Chondrocyte (in vitro differentiated cells): ENCODE measurements around the gene ATP9A. TPM values are rescaled to one million over a fixed set of nuclear protein-coding genes. Genes with fewer than 3 reads are reported as not detected.

Source experiments
- DNase-seq: peaks from one replicate; pipeline ENCODE4 v3.0.0; 2021; ENCODE audit warnings: mixed read lengths, low spot score
- H3K27ac Mint-ChIP-seq: one replicate; pipeline ENCODE4 v1.8.0; 2021; ENCODE audit warnings: mild to moderate bottlenecking, moderate library complexity, mixed read lengths; ENCODE audit not compliant: unreplicated experiment
- H3K27me3 Mint-ChIP-seq: 2 replicates; pipeline ENCODE4 v1.8.0; 2021; ENCODE audit warnings: low read depth, mixed read lengths
- H3K36me3 Mint-ChIP-seq: 2 replicates; pipeline ENCODE4 v1.8.0; 2021; ENCODE audit warnings: low read depth, mixed read lengths
- H3K4me1 Mint-ChIP-seq: 2 replicates; pipeline ENCODE4 v1.8.0; 2021; ENCODE audit warnings: low read depth, mild to moderate bottlenecking, mixed read lengths
- H3K4me3 Mint-ChIP-seq: one replicate; pipeline ENCODE4 v1.8.0; 2021; ENCODE audit warnings: mild to moderate bottlenecking, moderate library complexity, mixed read lengths; ENCODE audit not compliant: unreplicated experiment
- H3K9me3 Mint-ChIP-seq: 2 replicates; pipeline ENCODE4 v1.8.0; 2021; ENCODE audit warnings: low read depth, mixed read lengths
- total RNA-seq: library from RNA; stranded (reverse); gene quantifications from 3 replicates; pipeline ENCODE4 v1.2.1, GENCODE V29; 2021
- TF ChIP-seq, protein P1 (sequence below): fragments of 200-600 bp; sonication (generic); IDR thresholded peaks from 2 replicates; pipeline ENCODE4 v1.5.0; 2021; ENCODE audit warnings: antibody characterized with exemption, mild to moderate bottlenecking, moderate library complexity

ATP9A gene
- total RNA-seq, 1 donor from 2014 or later: 43.1 TPM

DNA sequence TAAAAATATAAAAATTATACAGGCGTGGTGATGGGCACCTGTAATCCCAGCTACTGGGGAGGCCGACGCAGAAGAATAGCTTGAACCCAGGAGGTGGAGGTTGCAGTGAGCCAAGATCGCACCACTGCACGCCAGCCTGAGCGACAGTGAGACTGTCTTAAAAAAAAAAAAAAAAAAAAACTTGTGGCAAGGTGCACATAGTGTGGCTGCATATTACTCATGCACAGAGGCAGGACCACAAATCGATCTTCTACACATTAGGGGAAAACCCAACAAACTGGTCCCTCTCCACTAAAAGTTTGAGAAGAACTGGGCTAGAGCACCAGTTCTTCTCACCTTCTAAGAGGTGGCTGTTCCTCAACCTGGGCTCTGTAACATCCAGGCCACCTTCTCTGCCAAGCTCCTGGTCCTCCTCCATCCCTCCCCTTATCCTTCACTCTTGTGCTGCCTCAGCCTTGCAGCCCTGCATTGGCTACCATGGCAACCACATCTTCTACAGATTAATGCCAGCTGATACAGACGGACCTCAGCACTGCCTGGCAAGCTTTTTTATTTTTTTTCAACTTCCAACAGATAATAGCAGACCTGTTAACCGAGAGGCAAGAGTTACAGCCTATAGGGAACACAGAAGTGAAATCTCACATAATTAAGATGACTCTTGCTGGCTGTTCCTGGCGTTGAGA lies 88.0 kb downstream of the ATP9A start:
- Mint-ChIP-seq H3K27me3 (no peaks in the 10 kb centered on the region), H3K9me3 (no peaks in the 10 kb centered on the region), H3K4me3 (no peak overlapping the region), H3K36me3 (peaks cover 11% of the 10 kb centered on the region), H3K27ac (no peak overlapping the region), H3K4me1 (peaks cover 22% of the 10 kb centered on the region)
- TF ChIP-seq, protein P1, sequence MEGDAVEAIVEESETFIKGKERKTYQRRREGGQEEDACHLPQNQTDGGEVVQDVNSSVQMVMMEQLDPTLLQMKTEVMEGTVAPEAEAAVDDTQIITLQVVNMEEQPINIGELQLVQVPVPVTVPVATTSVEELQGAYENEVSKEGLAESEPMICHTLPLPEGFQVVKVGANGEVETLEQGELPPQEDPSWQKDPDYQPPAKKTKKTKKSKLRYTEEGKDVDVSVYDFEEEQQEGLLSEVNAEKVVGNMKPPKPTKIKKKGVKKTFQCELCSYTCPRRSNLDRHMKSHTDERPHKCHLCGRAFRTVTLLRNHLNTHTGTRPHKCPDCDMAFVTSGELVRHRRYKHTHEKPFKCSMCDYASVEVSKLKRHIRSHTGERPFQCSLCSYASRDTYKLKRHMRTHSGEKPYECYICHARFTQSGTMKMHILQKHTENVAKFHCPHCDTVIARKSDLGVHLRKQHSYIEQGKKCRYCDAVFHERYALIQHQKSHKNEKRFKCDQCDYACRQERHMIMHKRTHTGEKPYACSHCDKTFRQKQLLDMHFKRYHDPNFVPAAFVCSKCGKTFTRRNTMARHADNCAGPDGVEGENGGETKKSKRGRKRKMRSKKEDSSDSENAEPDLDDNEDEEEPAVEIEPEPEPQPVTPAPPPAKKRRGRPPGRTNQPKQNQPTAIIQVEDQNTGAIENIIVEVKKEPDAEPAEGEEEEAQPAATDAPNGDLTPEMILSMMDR: no peak
- DNase-seq: no peak

DNA sequence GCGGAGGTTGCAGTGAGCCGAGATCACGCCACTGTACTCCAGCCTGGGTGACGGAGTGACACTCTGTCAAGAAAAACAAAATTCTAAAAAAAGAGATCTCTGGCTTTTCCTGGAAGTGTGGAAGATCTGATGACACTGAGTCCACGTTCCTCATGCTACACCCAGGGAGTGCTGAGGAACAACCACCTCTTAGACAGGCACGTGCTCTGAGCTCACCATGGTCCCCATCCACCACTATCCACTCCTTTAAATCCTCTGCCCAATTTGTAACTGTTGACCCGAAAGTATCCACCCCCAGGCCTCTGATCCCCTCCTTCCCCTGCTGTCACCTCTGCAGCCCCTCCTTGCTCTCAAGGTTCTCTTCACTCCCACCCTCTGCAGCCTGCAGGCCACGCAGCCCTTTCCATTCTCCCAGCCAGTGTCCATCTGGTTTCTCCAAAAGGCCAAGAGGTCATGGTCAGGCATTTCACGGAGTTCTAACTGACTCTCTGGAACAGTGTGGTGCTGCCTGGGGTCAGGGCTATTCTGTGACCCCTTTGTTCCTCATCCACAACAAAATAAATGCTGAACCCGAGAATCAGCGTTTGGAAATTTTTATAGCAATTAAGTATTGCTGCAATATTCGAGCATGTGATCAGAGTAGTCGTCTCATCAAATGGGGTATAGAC lies 88.8 kb downstream of the ATP9A start:
- no peak overlapping the region for H3K27ac Mint-ChIP-seq
- H3K27me3 Mint-ChIP-seq: no peaks in the 10 kb centered on the region
- peaks cover 22% of the 10 kb centered on the region for H3K4me1 Mint-ChIP-seq
- H3K36me3 Mint-ChIP-seq: peaks cover 14% of the 10 kb centered on the region
- H3K9me3 Mint-ChIP-seq: no peaks in the 10 kb centered on the region
- H3K4me3 Mint-ChIP-seq: no peak overlapping the region
- TF ChIP-seq, protein P1: no peak
- DNase-seq: no peak

DNA sequence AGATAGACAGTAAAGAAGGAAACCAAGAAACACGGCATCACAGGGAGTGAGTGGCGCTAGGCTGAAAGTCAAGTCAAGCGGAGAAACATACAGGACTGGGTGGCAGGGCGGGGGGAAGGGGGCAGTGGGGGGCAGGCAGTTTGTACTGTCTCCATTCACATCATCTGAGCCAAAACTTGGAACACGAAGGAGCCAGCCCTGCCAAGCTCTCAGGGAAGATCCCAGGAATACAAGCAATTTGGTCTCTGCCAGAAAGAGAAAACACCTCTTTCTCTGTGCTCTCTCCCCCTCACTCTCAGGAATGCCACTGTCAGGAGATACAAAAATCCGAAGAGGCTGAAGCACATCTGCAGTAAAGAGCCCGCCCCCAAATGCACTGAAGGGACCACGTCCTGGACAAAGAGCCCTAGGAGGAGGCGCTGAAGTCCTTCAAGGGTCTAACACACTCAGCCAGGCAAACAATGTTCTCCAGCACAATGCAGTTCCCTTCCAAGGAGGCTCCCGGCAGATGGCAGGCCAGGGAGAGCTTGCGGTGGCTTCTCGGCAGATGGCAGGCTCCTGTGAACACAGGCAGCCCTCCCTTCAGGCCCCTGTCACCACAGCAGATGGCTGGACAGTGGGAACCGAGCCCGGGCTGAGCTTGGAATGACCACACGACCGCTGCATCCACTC lies 90.0 kb downstream of the ATP9A start:
- Mint-ChIP-seq H3K9me3 (no peaks in the 10 kb centered on the region), H3K4me1 (peaks cover 15% of the 10 kb centered on the region), H3K27ac (peak overlapping the region; percentile 32), H3K4me3 (no peak overlapping the region), H3K36me3 (peaks cover 21% of the 10 kb centered on the region), H3K27me3 (no peaks in the 10 kb centered on the region)
- TF ChIP-seq, protein P1: peak; percentile 47
- DNase-seq: no peak

DNA sequence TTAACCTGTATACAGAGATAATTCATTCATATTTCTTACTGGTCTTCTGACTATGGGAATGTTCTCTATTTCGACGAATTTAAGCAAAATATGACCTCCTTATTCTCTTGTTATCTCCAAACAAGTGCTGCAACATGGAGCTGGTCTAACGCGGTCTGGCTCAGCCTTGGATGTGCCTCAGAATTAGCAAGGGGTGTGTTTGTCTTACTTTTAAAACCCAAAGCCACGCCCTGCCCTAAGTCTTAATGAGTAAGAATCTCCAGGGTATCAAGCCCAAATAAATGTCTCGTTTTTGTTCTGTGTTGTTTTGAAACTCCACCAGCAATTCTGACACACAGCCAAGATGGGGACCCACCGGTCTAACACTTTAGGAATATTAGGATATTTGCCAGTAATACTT lies 99.2 kb downstream of the ATP9A start:
- Mint-ChIP-seq H3K27me3 (no peaks in the 10 kb centered on the region), H3K4me3 (no peak overlapping the region), H3K36me3 (peaks cover 40% of the 10 kb centered on the region), H3K9me3 (no peaks in the 10 kb centered on the region), H3K4me1 (no peaks in the 10 kb centered on the region), H3K27ac (no peak overlapping the region)
- DNase-seq: no peak
- TF ChIP-seq, protein P1: no peak

DNA sequence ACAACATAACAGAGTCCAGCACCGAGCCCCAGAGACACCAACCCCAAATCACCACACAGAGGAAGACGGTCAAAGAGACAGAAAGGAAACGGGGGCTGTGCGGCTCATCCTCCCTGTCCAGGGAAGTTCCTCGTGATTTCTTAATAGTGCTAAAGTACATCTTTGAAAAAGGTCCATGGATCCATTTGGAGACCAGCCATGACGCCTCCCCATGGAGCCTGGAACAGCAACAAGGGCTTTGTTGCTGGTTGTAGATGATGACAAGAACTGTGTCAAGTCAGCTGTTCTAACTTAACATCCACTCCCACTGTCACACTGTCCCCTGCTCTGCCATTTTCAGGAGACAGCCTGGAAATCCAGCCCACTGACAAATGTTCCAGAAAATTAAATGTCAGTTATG lies 99.7 kb downstream of the ATP9A start:
- Mint-ChIP-seq H3K4me3 (no peak overlapping the region), H3K27ac (no peak overlapping the region), H3K36me3 (peaks cover 37% of the 10 kb centered on the region), H3K4me1 (no peaks in the 10 kb centered on the region), H3K27me3 (no peaks in the 10 kb centered on the region), H3K9me3 (no peaks in the 10 kb centered on the region)
- no peak for DNase-seq
- TF ChIP-seq, protein P1: no peak
